Activated naive CD8-positive, alpha-beta T cell treated with anti-CD3 and anti-CD28 coated beads, Interleukin-2, amount 50 U/mL, for 16 hours (primary cell): Measurements from ENCODE around the gene WIPI1.
"Not testable (repeated sequence)": the region's sequence is repeated elsewhere in the genome, so short reads cannot be mapped to it uniquely, and the experiment has no call there.

Experiments used
- DNase-seq: peaks from one replicate; pipeline ENCODE4 v3.0.0-alpha.2; 2020; ENCODE audit warnings: low read depth, low spot score

The WIPI1 gene

DNA sequence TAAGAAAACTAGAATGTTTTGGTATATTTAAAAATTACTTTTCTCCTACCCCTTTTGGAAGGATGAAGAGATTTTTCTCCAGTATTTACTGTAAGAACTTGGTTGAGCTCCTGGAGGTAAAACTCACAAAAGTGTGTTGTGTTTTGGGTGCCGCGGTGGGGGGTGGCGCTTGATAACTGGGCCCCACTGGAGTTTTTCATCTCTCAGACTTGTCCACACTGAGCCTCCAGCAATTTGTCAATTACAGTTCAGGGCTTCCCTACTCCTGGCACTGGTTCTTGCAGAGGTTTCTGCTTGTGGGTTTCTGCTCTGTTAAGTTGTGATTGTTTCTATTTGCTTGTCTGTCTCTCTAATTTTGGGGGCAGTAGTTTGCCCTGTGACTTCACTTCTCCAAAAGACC lies 40.0 kb downstream of the WIPI1 start:
- no peak for DNase-seq

DNA sequence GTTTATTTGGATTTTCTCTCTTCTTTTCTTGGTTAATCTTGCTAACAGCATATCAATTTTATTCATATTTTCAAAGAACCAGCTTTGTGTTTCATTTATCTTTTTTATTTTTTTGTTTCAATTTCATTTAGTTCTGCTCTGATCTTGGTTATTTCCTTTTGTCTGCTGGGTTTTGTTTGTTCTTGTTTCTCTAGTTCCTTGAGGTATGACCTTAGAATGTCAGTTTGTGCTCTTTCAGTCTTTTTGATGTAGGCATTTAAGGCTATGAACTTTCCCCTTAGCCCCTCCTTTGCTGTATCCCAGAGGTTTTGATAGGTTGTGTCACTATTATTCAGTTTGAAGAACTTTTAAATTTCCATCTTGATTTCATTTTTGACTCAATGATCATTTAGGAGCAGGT lies 42.4 kb downstream of the WIPI1 start:
- not testable (repeated sequence) for DNase-seq

DNA sequence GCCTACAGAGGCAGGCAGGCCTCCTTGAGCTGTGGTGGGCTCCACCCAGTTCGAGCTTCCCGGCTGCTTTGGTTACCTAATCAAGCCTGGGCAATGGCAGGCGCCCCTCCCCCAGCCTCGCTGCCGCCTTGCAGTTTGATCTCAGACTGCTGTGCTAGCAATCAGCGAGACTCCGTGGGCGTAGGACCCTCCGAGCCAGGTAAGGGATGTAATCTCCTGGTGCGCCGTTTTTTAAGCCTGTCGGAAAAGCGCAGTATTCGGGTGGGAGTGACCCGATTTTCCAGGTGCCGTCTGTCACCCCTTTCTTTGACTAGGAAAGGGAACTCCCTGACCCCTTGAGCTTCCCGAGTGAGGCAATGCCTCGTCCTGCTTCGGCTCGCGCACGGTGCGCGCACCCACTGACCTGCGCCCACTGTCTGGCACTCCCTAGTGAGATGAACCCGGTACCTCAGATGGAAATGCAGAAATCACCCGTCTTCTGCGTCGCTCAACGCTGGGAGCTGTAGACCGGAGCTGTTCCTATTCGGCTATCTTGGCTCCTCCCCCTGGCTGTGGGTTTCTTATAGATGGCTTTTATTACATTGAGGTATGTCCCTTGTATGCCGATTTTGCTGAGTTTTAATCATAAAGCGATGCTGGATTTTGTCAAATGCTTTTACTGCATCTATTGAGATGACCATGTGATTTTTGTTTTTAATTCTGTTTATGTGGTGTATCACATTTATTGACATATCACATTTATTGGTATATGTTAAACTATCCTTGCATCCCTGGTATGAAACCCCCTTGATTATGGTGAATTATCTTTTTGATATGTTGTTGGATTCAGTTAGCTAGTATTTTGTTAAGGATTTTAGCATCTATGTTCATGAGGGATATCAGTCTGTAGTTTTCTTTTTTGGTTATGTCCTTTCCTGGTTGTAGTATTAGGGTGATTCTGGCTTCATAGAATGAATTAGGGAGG lies 43.4 kb downstream of the WIPI1 start:
- DNase-seq, result not testable (repeated sequence)

DNA sequence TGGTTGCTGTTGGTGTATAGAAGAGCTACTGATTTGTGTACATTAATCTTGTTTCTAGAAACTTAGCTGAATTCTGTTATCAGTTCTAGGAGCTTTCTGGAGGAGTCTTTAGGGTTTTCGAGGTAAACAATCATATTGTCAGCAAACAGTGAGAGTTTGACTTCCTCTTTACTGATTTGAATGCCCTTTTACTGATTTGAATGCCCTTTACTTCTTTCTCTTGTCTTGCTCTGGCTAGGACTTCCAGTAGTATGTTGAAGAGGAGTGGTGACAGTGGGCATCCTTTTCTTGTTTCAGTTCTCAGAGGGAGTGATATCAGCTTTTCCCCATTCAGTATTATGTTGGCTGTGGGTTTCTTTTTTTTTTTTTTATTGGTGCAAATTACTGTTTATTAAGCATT lies 49.6 kb downstream of the WIPI1 start:
- DNase-seq, result not testable (repeated sequence)

DNA sequence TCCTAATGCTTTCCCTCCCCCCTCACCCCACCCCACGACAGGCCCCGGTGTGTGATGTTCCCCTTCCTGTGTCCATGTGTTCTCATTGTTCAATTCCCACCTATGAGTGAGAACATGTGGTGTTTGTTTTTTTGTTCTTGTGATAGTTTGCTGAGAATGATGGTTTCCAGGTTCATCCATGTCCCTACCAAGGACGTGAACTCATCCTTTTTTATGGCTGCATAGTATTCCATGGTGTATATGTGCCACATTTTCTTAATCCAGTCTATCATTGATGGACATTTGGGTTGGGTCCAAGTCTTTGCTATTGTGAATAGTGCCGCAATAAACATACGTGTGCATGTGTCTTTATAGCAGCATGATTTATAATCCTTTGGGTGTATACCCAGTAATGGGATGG lies 53.5 kb downstream of the WIPI1 start:
- not testable (repeated sequence) for DNase-seq

DNA sequence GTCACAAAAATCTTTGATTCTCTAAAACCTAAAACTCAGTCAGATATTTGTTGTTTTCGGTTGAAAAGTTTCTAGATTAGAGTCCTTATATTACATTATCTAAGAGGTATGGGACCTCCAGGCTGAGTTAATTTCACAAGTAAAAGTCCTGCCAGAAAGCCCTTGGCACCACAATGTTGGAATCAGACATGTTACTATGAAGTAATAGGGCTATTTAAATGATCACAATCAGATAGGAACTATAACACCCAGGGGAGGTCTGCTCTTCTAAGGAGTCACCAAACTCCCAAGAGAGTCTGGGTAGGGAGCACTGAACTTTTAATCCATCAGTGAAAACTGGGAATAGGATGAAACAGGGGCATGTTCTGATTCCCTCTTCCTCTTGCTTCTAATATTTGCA lies 54.2 kb downstream of the WIPI1 start:
- DNase-seq, result no peak

DNA sequence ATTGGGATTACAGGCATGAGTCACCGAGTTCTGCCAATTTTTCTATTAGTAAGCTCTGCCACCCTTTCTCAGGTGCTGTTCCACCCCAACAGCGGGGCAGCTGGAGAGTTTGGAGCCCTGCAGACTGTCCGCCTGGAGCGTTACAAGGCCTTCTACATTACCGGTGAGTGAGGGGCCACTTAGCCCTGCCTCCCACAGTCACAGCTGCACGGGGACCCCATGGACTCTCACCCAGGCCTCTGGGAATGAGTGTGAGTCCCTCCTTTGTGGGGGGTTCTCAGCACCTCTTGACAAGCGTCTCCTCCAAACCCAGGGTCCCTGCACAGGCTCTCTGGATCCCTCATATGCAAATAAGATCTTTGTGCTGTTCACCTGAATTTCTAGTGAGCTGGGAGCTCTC lies 56.0 kb downstream of the WIPI1 start:
- DNase-seq, result no peak

DNA sequence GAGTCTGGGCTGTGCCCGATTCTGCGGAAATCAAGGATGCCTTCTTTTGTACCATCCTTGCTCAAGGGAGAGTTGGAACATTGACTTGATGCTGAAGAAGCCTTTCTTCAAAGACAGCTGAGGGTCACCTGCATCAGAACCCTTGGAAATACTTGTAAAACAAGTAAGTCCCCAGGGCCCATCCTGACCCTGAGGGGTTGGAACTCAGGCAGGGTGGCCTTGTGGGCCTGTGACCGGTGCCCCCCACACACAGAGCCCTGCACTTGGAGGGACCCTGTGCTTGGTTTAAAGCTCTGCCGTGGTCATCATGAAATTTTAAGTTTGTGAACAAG lies 56.9 kb downstream of the WIPI1 start:
- DNase-seq, result no peak

DNA sequence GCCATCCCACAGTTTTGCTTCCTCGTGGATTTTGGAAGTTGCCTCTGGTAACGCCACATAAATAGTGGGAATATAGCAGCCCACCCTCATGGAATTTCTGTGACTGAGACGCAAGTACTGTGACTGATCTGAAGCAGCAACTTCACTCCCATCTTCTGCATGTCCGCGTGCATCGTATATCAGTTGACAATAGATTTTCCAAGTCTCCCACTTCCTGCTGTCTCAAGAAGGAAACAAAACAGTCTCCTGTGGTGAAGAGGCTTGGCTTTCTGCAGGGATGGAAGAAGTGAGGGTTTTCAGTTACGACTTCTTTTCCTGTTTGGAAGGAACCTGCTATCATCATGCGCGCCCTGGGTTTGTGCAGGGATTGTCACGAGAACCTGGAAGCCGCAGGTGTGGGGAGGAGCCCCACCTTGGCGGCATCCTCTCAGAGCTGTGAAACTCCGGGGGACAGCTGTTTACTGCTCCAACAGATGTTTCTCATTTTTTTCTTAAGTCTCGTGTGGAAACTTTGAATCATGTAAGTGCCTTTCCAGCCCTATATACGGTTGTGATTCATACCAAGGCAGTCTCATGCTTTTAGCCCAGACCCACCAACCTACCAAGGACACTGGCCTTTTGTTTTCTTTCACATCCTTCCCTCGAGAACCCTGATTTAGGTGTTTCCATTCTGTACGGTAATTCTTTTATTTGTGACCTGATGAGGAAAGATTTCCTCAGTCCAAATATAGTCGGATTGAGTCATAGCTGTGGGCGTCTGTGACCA lies 57.5 kb downstream of the WIPI1 start:
- peak; percentile 14 for DNase-seq

DNA sequence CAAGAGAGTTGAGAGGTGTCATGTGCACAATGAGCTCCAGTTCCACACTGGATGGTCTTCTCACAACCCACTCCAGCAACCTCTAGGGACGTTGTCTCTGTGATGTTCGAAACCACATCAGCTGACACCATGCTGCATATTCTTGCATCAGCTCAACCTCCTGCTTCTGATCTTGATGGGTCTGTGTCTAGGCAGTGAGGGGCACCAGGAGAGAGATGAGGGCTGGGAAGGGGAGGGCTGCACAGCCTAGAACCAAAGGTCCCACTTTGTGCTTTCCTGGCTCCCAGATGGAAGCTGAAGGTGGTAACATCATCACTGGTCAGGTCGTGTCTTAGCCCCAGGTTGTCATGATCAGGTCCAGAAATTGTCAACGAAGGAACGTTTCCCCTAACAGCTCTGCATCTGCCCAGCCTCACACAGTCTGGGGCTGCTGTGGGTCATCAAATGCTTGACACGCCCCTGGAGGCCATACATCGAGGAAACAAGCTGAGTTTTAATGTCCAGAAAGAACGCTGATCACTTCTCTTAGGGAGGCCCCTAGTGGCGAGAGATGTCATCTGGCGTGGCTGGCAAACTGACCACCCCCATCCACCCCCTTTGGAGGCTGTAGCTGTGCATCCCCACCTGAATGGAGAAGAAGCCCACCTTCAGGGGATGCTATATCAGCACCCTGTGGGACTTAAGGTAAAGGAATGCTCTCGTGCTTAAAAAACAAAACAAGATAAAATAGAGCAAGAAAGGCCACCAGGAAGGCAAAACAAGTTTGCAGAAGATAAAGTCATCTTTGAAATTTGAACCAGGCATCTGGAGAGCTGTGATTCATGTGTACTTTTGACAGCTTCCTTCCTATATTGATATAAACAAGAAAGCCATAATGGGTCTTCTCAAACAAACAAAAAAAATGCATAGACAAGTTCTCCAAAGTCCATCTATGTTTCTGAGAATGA lies 58.3 kb downstream of the WIPI1 start:
- no peak for DNase-seq

DNA sequence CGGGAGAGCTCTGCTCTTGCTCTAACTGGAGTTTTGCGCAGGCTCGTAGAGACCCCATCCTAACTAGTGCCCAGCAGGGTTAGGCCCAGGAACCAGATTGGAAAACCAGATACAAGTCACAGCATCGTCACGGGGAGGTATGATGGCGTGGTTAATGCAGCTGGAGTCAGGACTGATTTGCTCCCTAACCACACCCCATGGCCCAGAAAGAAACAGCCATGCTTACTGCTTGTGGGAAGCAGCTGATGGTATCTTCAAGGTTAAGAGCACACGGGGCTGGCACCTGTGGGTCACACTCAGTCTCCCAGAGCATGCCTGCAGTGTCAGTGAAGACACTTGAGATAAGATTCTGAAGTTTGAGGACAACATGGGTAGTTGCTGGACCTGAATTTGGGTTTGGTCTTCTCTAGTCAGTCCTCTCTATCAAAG lies 60.2 kb downstream of the WIPI1 start:
- no peak for DNase-seq

DNA sequence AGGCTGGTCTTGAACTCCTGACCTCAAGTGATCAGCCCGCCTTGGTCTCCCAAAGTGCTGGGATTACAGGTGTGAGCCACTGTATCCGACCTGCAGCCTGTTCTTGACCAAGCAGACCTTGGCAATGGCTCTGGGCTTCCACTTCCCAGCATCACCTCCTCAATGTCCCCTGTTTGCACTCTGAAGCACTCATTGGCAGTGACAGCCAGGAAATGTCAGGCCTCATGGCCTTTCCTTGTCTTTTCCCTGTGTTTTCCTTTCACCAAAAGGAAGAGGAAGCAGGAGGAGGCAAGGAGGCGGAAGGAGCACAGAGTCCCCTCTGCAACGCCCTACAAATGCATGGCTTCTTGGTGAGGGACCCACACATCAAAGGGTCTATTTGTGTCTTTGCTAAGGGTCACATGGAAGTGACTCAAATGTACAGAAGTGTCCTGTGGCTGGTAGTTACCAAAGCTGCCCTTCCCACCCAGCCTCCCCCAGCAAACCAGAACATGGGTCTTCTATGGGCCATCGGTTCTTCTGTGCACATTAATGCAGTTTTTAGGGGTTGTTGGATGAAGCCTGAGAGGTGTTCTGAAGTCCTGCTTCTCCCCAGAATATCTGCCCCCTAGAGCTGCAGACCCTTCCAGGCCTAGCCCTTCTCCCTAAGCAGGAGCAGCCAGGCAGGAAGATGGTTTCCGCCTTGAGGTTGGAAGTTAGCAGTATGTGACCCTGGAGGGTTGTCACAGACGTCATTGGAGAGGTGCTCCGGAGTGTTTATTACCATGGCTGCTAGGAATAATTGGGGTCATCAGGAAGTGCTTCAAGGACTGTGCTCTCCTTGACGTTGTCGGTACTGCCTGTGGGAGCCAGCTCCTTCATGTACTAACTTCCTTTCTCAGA lies 60.8 kb downstream of the WIPI1 start:
- DNase-seq, result no peak

DNA sequence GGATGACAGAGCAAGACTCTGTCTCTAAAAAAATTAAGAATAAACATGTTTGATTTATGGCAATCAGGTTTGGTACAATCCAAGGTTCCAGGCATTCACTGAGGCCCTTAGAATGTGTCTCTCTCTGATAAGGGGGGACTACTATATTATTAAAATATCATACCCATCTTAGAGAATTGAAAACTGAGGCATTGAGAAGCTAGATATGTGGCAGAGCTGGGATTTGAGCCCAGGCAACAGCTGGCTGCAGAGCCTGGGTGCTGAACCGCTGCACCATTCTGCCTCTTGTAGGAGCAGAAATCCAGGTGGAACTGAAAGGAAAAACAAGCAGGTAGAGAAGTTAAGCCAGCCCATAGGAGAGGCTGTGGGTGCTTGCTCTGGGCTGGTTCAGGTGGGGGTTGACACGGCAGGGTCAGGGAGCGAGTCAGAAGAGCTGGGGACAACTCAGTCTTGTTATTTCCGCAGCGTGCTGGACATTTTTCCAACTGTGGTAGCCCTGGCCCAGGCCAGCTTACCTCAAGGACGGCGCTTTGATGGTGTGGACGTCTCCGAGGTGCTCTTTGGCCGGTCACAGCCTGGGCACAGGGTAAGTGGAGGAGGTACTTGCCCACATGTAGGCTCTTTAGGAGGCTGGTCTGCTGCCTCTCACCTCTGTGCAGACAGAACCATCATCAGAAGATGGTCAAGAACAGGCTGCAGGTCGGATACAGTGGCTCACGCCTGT lies 62.5 kb downstream of the WIPI1 start:
- no peak for DNase-seq

DNA sequence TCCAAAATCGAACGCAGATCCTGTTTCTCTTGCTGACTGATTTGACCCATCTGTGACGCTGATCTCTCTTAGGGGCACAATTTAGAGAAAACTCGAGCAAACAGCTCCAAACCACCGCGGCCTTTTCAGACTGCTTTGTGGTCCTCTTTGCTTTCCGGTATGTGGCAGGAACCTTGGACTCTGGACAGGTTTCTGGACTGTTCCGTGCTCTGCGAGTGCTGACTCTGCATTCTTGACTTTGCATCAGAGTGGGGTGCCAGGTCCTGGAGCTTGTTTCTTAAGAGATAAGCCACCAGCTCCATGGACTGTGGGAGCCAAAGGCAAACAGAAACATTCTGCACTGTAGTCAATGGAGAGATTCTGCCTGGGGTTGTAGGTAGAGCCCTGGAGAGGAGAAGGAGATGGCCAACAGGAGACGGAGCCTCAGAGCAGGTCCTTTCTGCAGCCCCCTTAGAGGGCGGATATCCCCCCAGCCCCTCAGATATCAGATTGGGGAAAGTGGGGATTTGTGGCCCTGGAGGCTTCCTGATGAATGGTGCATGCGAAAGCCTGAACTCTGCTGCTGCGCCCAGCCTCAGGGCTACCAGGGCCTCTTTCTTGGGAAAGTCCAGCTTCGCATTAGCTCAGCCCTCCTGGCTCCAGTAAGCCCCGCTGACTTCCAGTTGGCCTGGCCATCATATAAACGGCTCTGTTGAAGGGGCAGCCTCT lies 65.6 kb downstream of the WIPI1 start:
- DNase-seq, result no peak

DNA sequence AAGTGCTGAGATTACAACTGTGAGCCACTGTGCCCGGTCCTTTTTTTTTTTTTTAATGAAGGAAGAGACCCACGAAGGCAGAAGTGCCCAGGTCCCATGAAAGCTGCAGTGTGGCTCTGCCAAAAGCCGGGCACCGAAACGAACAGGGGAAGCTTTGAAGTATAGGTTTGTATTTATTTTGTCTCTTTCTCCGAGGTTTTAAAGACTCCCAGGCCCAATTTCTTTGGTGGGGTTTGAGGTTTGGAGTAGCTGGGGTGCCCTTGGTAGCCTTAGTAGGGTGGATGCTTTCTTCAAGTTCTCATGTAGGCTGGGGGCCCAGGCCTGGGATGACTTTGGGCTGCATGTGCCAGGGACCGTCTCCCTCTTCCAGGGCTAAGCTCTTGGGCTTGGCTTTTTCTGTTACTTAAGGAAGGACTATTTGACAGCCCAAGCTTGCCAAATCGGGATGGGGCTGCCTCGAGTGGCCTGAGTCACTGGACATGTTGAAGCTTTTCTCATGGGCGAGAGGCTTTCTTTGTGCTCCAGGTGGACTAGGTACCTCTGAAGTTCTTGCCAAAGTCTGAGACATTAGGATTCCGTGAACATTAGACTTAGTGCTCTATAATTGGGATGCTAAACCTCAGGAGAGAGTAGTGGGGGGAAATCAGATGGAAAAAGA lies 66.3 kb downstream of the WIPI1 start:
- DNase-seq, result no peak

DNA sequence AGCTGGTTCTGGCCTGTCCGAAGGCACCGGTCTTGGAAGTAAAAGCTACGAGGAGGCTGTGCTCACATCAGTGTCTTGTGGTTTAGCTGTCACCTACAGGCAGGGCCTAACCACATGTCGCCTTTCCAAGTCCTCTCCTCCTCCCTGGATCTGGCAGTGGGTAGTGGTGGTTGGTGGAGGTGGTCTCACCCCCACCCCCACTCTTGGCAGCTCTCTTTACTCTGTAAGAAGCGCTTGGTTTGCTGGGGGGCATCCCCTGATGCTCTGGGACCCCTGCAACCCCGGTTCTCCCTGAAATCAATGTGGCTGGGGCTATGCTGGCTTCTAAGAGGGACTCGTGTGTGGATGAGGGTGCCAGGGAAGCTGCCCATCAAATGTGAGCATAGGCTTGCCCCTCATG lies 68.3 kb downstream of the WIPI1 start:
- no peak for DNase-seq

DNA sequence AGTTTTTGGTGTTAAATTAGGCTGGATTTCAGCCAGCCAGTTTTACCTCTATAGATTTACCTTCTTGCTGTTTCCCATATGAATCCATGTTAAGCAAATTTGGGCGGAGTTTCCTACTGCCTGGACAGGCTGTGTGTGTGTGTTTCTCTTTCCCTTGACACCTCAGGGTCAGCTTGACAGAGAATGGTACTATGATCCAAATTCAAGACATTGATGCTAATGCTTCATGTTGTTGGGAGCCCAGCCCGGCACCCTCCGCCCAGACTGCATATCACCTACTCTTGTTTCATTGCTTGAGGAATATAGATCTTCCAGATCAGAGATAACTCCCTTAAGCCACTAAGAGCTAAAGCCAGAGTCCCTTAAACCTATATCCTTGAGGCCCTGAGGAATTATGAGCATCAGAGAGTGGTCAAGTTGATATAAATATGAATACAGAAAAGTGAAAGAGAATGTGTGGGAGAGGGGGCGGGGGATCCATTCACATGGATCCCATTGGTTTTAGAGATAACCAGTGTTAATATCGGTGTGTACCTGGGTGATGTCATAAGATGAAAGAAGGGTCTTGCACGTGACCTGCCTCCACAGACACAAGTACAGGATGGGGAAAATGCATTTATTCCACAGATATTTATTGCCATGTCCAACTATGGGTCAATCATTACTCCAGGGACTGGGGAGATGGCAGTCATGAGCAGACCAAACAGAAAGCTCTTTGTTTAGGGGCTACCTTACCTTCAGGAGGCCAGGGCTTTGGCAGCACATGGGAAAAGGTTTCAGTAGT lies 69.7 kb downstream of the WIPI1 start:
- no peak for DNase-seq
